HCT116 (cell line): ENCODE data around the gene AGER. TPM values are rescaled to one million over a fixed set of nuclear protein-coding genes. Genes with fewer than 3 reads are reported as not detected.
A peak's percentile ranks its signal among the peaks of the same experiment; 100 is the strongest.
"Not testable (repeated sequence)": the region's sequence is repeated elsewhere in the genome, so short reads cannot be mapped to it uniquely, and the experiment has no call there.

ENCODE experiments used
- ATAC-seq: fragments of 200-7000 bp; cut with Tn5 transposase; 2 replicates; pipeline ENCODE4 v1.9.1; 2020; ENCODE audit warnings: mild to moderate bottlenecking, moderate library complexity
- BruUV-seq: library from RNA; stranded (reverse); fragments of 400-500 nt; replicated peaks from 2 replicates; lab custom pipeline; 2021; lab: Mats Ljungman, UMichigan
- CTCF ChIA-PET: fragments of 300-600 bp; sonication (Branson Sonifier 250); formaldehyde crosslinking; loops from one replicate; lab custom pipeline; 2021; ENCODE audit warnings: antibody characterized with exemption; lab: Charles Lee
- POLR2A ChIA-PET: fragments of 300-600, 350-600 bp; sonication (Branson Sonifier 250); formaldehyde crosslinking; loops from one replicate; lab custom pipeline; 2021; ENCODE audit warnings: antibody characterized with exemption; lab: Charles Lee
- RAD21 ChIA-PET, 2 experiments: fragments of 300-600 bp; sonication (Branson Sonifier 250); formaldehyde crosslinking; loops; one replicate each; lab custom pipeline; 2023; ENCODE audit warnings: low total read pairs in 2 of 2; ENCODE audit not compliant: uncharacterized antibody in 2 of 2, unreplicated experiment in 2 of 2, low non-redundant PET in 1 of 2; lab: Charles Lee
- DNase-seq: peaks from one replicate; pipeline ENCODE4 v3.0.0-alpha.2; 2010; ENCODE audit warnings: low read depth, low spot score
- H2AFZ ChIP-seq: fragments of 200-600 bp; shearing (Covaris generic), sonication (generic); 2 replicates; pipeline ENCODE4 v1.6.1; 2017; ENCODE audit warnings: low read depth, mixed run types, mixed read lengths, antibody characterized with exemption, low read length; ENCODE audit not compliant: poor library complexity, severe bottlenecking
- H3K27ac ChIP-seq: 2 replicates; pipeline ENCODE4 v1.5.1; 2012; ENCODE audit warnings: low read depth, low read length
- H3K27me3 ChIP-seq: fragments of 200-600 bp; sonication (generic); 2 replicates; pipeline ENCODE4 v1.6.1; 2016; ENCODE audit warnings: mixed run types, low read length, mixed read lengths; ENCODE audit not compliant: insufficient read depth
- H3K36me3 ChIP-seq, 2 experiments: fragments of 200-500 bp in 1 of 2; fragments of 200-600 bp in 1 of 2; sonication (Bioruptor generic) in 1 of 2; sonication (generic) in 1 of 2; 2 replicates each; pipeline versions ENCODE4 v1.5.1 to v1.6.1; 2014 to 2016; ENCODE audit warnings: low read length in 2 of 2, inconsistent platforms in 1 of 2, mixed read lengths in 1 of 2, mixed run types in 1 of 2; ENCODE audit not compliant: insufficient read depth in 2 of 2, control insufficient read depth in 1 of 2
- H3K4me1 ChIP-seq, 2 experiments: fragments of 200-600 bp in 1 of 2; sonication (generic) in 1 of 2; 2 replicates each; pipeline versions ENCODE4 v1.5.1 to v1.6.1; 2012 to 2017; ENCODE audit warnings: low read length in 2 of 2, inconsistent platforms in 1 of 2, mild to moderate bottlenecking in 1 of 2, mixed read lengths in 1 of 2, mixed run types in 1 of 2, moderate library complexity in 1 of 2; ENCODE audit not compliant: insufficient read depth in 2 of 2, control insufficient read depth in 1 of 2
- H3K4me2 ChIP-seq: fragments of 200-600 bp; sonication (generic); 2 replicates; pipeline ENCODE4 v1.6.1; 2017; ENCODE audit warnings: mixed run types, low read length, mixed read lengths
- H3K4me3 ChIP-seq, 2 experiments: fragments of 200-600 bp in 1 of 2; sonication (generic) in 1 of 2; replicated peaks in 1 of 2; 2 replicates each; pipeline ENCODE4 v1.5.1; 2011 to 2016; ENCODE audit warnings: low read length in 2 of 2, control low read depth in 1 of 2, low read depth in 1 of 2, mild to moderate bottlenecking in 1 of 2, mixed read lengths in 1 of 2, mixed run types in 1 of 2
- H3K79me2 ChIP-seq: fragments of 200-600 bp; sonication (generic); 2 replicates; pipeline ENCODE4 v1.6.1; 2017; ENCODE audit warnings: mild to moderate bottlenecking, mixed run types, low read length, moderate library complexity, mixed read lengths; ENCODE audit not compliant: insufficient read depth
- H3K9ac ChIP-seq: fragments of 200-600 bp; sonication (generic); 2 replicates; pipeline ENCODE4 v1.6.1; 2016; ENCODE audit warnings: low read length, mixed read lengths
- H3K9me2 ChIP-seq: fragments of 200-600 bp; sonication (generic), shearing (Covaris generic); 2 replicates; pipeline ENCODE4 v1.6.1; 2017; ENCODE audit warnings: mixed run types, mild to moderate bottlenecking, moderate library complexity; ENCODE audit not compliant: insufficient read depth
- H3K9me3 ChIP-seq, 2 experiments: fragments of 200-500 bp in 1 of 2; fragments of 200-600 bp in 1 of 2; sonication (Bioruptor generic) in 1 of 2; sonication (generic) in 1 of 2; 2 replicates each; pipeline ENCODE4 v1.6.1; 2014 to 2017; ENCODE audit warnings: low read length in 2 of 2, mixed read lengths in 2 of 2, inconsistent platforms in 1 of 2, low read depth in 1 of 2, mild to moderate bottlenecking in 1 of 2, mixed run types in 1 of 2, moderate library complexity in 1 of 2; ENCODE audit not compliant: control insufficient read depth in 1 of 2, insufficient read depth in 1 of 2
- H4K20me1 ChIP-seq: fragments of 200-600 bp; sonication (generic), shearing (Covaris generic); 2 replicates; pipeline ENCODE4 v1.6.1; 2017; ENCODE audit warnings: mixed run types, mild to moderate bottlenecking, moderate library complexity; ENCODE audit not compliant: insufficient read depth
- ZNF274 ChIP-seq: fragments of 200-500 bp; sonication (Bioruptor generic); IDR thresholded peaks from 2 replicates; pipeline ENCODE4 v1.6.1; 2014; ENCODE audit warnings: mild to moderate bottlenecking, low read depth, low read length, inconsistent platforms
- intact Hi-C: fragments of 100-400 bp; cut with micrococcal nuclease; formaldehyde crosslinking; loops from 2 replicates; pipeline ENCODE4 v1.10.0; 2022
- total RNA-seq: library from RNA; stranded (reverse); gene quantifications from one replicate; pipeline ENCODE4 v1.2.1, GENCODE V29; 2021; ENCODE audit not compliant: unreplicated experiment

The AGER gene
- total RNA-seq, 1 experiment from 2014 or later, result 22.6 TPM

DNA sequence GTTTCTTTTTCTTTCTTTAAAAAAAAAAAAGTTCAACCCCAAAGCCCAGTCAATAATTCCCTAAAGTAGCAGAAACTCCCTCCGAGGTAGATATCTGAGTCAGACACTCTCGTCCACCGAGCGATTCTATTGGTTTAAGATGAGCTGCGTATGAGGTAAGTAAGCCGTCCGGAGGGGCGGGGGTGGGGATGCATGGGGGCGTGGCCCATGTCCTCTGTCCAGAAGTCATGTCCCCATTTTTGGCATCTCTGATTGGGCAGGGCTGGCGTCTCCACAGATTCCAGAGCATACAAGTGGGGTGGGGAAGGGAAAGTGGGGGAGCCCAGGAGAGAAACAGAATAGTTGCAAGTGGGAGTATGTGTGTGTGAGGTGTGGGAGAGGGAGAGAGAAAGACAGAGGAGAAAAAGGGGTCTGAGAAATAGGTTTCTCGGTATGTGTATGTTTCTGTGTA lies 1.7 kb upstream of the AGER start:
- ChIA-PET POLR2A (interaction anchor here (0.7 to 1.2 kb wide), 5 partner anchors 10 to 786 kb away, joined by 3 to 11 read pairs (median 4); partner anchors contain the start of gene FKBPL), CTCF (interaction anchor here (1.3 kb wide), 1 partner anchor 10 kb away, joined by 4 read pairs; no protein-coding TSS in a partner anchor)
- peaks cover 13% of the 10 kb centered on the region for H3K79me2 ChIP-seq
- ATAC-seq, result peak; percentile 74
- H3K27ac ChIP-seq, result peak overlapping the region; percentile 44; the same call in 1 of the 2 replicates
- H3K4me1 ChIP-seq, result peaks cover 6 to 37% of the 10 kb centered on the region in 2 experiments
- H2AFZ ChIP-seq, RAD21 ChIA-PET, BruUV-seq, H3K9me3 ChIP-seq, H4K20me1 ChIP-seq, H3K9me2 ChIP-seq, intact Hi-C loops, H3K27me3 ChIP-seq: not testable (repeated sequence)
- H3K36me3 ChIP-seq, result peaks cover 10 to 11% of the 10 kb centered on the region in 2 experiments; a peak in 3 of 4 replicates
- H3K4me3 ChIP-seq, result peak overlapping the region; percentile 13 to 23; a peak in 1 of 4 replicates
- peak overlapping the region; percentile 33; the same call in 1 of the 2 replicates for H3K9ac ChIP-seq
- peak overlapping the region; percentile 35 for H3K4me2 ChIP-seq
- peak; percentile 81 for DNase-seq

DNA sequence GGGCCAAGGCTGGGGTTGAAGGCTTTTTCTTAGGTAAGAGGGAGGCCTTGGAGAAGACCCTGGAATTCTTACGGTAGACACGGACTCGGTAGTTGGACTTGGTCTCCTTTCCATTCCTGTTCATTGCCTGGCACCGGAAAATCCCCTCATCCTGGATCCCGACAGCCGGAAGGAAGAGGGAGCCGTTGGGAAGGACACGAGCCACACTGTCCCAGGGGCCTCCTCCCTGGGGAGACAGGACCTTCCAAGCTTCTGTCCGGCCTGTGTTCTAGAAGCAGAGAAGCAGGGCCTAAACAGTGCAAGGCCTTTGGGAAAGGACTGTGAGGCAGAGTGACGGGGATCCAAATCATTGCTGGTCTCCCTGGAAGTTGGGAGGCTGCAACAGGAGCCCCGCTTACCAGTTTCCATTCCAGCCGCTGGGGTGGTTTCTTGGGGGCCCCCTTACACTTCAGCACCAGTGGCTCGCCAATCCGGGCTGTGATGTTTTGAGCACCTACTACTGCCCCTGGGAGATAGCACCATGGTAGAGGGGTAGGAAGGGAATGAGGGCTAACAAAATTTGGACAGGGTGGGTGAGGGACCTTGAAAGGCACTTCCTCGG lies 470 bp downstream of the AGER start:
- CTCF ChIA-PET, result no interaction called here
- intact Hi-C loops, result no loop called here

More for the DNA sequence above, 470 bp downstream of the AGER start:
- H3K36me3 ChIP-seq, result peaks cover 10 to 13% of the 10 kb centered on the region in 2 experiments; a peak in 3 of 4 replicates
- H3K27ac ChIP-seq, result peak overlapping the region; percentile 17
- ATAC-seq, result no peak
- no peaks in the 10 kb centered on the region for H3K27me3 ChIP-seq
- peaks cover 9% of the 10 kb centered on the region; the same call in 1 of the 2 replicates for H3K79me2 ChIP-seq
- no peak for DNase-seq
- H3K9ac ChIP-seq, result no peak overlapping the region
- peaks cover 4 to 34% of the 10 kb centered on the region in 2 experiments; a peak in 3 of 4 replicates for H3K4me1 ChIP-seq
- ChIA-PET RAD21 (no interaction called here), POLR2A (no interaction called here)
- H3K4me3 ChIP-seq, result no peak overlapping the region
- no peaks in the 10 kb centered on the region for H3K9me2 ChIP-seq
- no peak overlapping the region for H2AFZ ChIP-seq
- no TSS peak for BruUV-seq
- TF ChIP-seq ZNF274, result no peak
- no peaks in the 10 kb centered on the region for H3K9me3 ChIP-seq
- no peaks in the 10 kb centered on the region for H4K20me1 ChIP-seq
- no peak overlapping the region for H3K4me2 ChIP-seq
